ENCODE results near the gene TRAM2. TPM values are rescaled to one million over a fixed set of nuclear protein-coding genes. Genes with fewer than 3 reads are reported as not detected.

The TRAM2 gene
- total RNA-seq, 1 donor from 2014 or later, result 9.9 TPM

GRCh38 chr6:52500238-52501129 lies 76.4 kb downstream of the TRAM2 start:
- Mint-ChIP-seq H3K4me1 (peaks cover 41% of the 10 kb centered on the region), H3K27me3 (no peaks in the 10 kb centered on the region), H3K9me3 (no peaks in the 10 kb centered on the region), H3K4me3 (no peak overlapping the region), H3K36me3 (ENCODE audit: low read depth) (peaks cover 25% of the 10 kb centered on the region), H3K27ac (peak overlapping the region; percentile 62)
- intact Hi-C loops (cut with micrococcal nuclease), result no loop called here
- CTCF ChIA-PET, result interaction anchor here (1.2 to 2.2 kb wide), 2 partner anchors 84 to 214 kb away, joined by 3 to 7 read pairs; no protein-coding TSS in a partner anchor
- DNase-seq (no peak), ATAC-seq (ENCODE audit: low read depth) (no peak)
- POLR2A ChIA-PET, result no interaction called here
- no peak for TF ChIP-seq CTCF (IDR thresholded peaks at IDR 0.05)

GRCh38 chr6:52499681-52500236 lies 77.1 kb downstream of the TRAM2 start:
- TF ChIP-seq CTCF (IDR thresholded peaks at IDR 0.05), result no peak
- intact Hi-C loops (cut with micrococcal nuclease), result loop anchor here (5.0 to 10.0 kb wide), 2 partner anchors 202 to 745 kb away; no protein-coding TSS in a partner anchor
- Mint-ChIP-seq H3K9me3 (peaks cover 4% of the 10 kb centered on the region), H3K36me3 (ENCODE audit: low read depth) (peaks cover 23% of the 10 kb centered on the region), H3K27ac (peak overlapping the region; percentile 62), H3K4me3 (no peak overlapping the region), H3K4me1 (peaks cover 48% of the 10 kb centered on the region), H3K27me3 (no peaks in the 10 kb centered on the region)
- ChIA-PET POLR2A (no interaction called here), CTCF (interaction anchor here (1.2 to 2.2 kb wide), 3 partner anchors 13 to 213 kb away, joined by 3 to 7 read pairs (median 3); no protein-coding TSS in a partner anchor)
- DNase-seq (no peak), ATAC-seq (ENCODE audit: low read depth) (no peak)

GRCh38 chr6:52499026-52499425 lies 77.8 kb downstream of the TRAM2 start:
- Mint-ChIP-seq H3K4me3 (no peak overlapping the region), H3K27me3 (no peaks in the 10 kb centered on the region), H3K9me3 (peaks cover 8% of the 10 kb centered on the region), H3K27ac (peak overlapping the region; percentile 98), H3K36me3 (ENCODE audit: low read depth) (peaks cover 25% of the 10 kb centered on the region), H3K4me1 (peaks cover 55% of the 10 kb centered on the region)
- no peak for TF ChIP-seq CTCF (IDR thresholded peaks at IDR 0.05)
- no peak for DNase-seq
- intact Hi-C loops (cut with micrococcal nuclease), result loop anchor here (5.0 to 10.0 kb wide), 2 partner anchors 202 to 746 kb away; no protein-coding TSS in a partner anchor
- ATAC-seq (ENCODE audit: low read depth), result no peak
- POLR2A ChIA-PET, result interaction anchor here (1.2 to 1.4 kb wide), 2 partner anchors 38 to 78 kb away, joined by 3 read pairs; partner anchors contain the start of gene TRAM2
- CTCF ChIA-PET, result interaction anchor here (0.9 to 2.2 kb wide), 3 partner anchors 12 to 83 kb away, joined by 3 to 7 read pairs (median 3); partner anchors contain the start of gene TRAM2

GRCh38 chr6:52498538-52499017 lies 78.3 kb downstream of the TRAM2 start:
- H3K27me3 Mint-ChIP-seq, result no peaks in the 10 kb centered on the region
- no peak for TF ChIP-seq CTCF (IDR thresholded peaks at IDR 0.05)
- DNase-seq (no peak), ATAC-seq (ENCODE audit: low read depth) (peak; percentile 22)
- H3K36me3 Mint-ChIP-seq (ENCODE audit: low read depth), result peaks cover 25% of the 10 kb centered on the region
- peak overlapping the region; percentile 60 for H3K4me3 Mint-ChIP-seq
- H3K9me3 Mint-ChIP-seq, result peaks cover 8% of the 10 kb centered on the region
- ChIA-PET POLR2A (interaction anchor here (0.6 to 1.6 kb wide), 4 partner anchors 10 to 78 kb away, joined by 3 to 6 read pairs (median 4); partner anchors contain the start of gene TRAM2), CTCF (interaction anchor here (0.9 to 2.2 kb wide), 4 partner anchors 12 to 82 kb away, joined by 3 to 7 read pairs (median 4); partner anchors contain the start of gene TRAM2)
- peaks cover 60% of the 10 kb centered on the region for H3K4me1 Mint-ChIP-seq
- intact Hi-C loops (cut with micrococcal nuclease), result loop anchor here (5.0 to 10.0 kb wide), 2 partner anchors 201 to 746 kb away; no protein-coding TSS in a partner anchor
- peak overlapping the region; percentile 98 for H3K27ac Mint-ChIP-seq
